HG03060 (cell line): Measurements from ENCODE around the gene ITGA5.

Experiments used
- ATAC-seq: cut with Tn5 transposase; IDR thresholded peaks from one replicate; pipeline ENCODE4 v1.9.1; 2021; ENCODE audit warnings: low read depth, moderate number of reproducible peaks; ENCODE audit not compliant: unreplicated experiment

Gene ITGA5

GRCh38 chr12:54412786-54413185 is 6.3 kb downstream of the ITGA5 start:
- ATAC-seq = no peak

DNA sequence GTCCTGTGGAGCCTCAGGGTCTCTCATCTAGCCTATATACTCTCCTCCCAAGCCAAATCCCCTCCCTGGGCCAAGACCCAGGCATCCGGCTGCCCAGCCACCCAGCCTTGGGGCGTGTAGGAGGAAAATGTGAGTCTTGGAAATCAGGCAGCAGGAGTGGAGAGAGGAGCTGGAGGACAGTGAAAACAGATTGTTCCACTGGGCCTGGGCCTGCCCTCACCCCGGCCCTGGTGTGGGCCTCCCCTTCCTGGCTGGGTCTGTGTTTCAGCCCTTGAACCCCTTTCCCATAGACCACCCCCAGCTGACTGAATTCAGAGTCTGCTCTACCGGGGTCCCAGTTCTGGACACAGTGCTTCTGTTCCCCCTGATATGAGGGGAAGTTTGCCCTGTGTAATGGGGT is 6.7 kb downstream of the ITGA5 start:
- ATAC-seq = no peak

DNA sequence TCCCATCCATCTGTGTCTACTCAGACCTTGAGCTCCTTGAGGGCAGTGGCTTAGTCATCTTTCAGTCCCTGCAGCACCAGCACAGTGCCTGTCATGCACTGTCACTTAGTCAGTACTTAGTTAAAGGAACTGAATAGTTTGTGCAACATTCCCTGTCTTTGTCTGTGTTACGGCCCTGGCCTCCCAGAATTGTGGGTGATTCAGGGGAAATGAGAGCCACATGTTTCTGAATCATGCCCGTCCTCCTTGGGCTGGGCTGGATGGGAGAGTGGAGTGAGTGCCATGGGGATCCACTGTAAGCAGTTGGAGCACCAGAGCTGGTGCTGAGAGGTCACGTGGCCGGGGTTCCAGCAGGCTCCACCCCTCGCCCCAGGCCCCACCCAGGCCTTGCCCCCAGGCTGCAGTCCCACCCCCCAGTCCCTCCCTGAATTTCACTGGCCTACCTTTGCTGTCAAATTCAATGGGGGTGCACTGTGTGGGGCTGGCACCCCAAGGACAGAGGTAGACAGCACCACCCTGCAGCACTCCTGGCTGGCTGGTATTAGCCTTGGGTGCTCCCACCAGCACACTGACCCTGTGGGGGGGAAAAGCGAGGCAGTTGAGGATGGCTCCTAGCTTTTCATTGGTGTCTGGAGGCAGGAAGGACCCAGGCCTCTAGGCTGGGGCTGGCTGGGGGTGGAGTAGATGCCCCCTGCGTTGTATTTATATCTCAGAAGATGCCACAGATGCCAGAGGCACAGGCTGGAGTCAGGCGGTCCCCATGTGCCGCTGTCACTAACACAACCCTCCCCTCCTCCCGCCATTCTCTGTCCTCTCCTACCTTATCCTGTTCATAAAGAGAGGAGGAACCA is 7.5 kb downstream of the ITGA5 start:
- ATAC-seq = no peak

GRCh38 chr12:54409267-54409666 is 9.8 kb downstream of the ITGA5 start:
- ATAC-seq = no peak

DNA sequence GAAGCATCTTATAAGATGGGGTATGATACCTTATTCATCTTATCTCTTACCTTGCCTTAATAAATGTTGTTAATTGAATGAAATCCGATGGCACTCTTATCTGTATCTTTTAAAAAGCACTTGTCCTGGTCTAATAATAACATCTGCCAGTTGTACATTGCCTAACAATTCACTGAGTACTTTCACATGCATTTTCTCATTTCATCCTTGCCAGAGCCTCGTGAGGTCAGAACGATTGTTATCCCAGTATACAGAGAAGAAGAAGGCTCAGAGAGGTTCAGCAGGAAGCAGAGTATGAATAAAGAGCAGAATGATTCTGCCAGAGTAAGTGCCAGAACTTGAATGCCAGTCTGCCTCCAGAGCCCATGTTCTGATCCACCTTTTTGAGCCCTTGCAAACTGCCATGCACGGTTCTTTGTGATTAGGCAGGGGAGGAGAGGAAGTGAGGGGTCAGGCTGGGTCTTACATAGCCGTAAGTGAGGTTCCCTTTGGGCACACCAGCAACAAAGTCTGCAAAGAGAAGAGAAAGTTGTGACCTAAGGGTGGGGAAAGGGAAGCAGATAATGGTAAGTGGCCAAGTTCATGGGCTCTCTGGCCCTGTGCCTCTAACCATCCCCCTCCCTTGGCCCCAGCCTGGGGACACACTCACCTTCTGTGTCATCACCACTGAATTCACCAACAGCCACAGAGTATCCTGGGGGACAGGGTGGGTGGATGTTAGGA is 11.7 kb downstream of the ITGA5 start:
- ATAC-seq = no peak

- no peak for ATAC-seq
These were observed 13.5 kb downstream of the ITGA5 start for GRCh38 chr12:54405573-54405972.

DNA sequence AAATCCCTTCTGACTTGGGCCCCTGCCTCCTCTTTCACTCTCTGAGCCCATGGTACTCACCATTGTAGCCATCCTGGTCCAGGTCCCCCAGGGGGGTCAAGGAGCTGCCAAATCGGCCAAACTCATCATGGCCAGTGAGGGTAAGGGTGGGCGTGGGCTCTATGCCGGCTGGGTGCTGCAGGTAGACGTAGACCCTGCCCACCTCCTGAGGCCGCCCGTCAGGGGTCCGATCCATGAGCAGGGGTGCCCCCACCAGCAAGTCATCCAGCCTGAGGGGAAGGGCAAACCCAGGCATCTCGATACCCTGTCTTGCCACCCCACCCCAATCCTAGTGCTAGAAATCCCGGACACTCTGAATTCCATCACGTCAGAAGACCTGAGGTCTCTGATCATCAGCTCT is 14.0 kb downstream of the ITGA5 start:
- ATAC-seq = no peak

DNA sequence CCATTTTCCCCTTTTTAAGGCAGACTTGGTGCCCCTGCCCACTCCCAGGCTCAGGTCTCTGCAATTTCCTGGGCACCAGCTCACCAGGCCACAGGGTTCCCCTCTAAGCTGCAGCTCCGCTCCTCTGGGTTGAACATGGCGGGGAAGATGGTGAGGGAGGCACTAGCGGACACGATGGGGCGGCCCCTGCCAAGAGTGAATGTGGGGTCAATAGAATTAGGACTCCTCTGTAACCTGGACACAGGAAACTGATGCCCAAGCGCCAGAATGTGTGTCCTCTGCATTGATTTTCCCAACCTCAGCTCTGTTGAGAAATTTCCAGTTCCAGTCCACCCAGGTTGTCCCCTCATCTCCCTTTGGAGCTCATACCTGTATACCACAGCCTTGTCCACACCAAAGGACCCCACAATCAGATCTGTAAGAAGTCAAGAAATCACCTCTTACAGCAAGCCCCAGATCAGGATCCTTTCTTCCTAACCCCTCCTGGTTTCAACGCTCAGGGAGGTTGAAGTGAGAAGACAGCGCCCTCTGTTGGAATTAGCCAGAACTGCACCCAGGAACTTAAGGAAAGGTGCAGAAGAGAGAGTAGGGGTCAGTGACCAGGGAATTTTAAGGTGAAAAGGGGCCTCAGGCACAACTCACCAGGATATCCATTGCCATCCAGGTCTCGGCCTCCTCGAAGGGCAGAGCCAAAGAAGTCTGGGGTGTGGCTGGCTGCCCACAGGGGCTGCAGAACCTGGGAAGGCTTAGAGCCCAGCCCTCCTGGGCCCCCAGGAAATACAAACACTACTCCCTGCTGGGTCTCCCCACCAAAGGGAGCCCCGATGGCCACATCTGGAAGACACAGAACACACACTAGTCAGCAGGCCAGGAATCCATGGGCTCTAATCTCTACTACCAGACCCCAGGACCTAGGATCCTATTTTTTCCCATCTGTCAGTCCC is 14.7 kb downstream of the ITGA5 start:
- ATAC-seq = no peak

- ATAC-seq = no peak
These were observed 17.9 kb downstream of the ITGA5 start for GRCh38 chr12:54401119-54401518.

- no peak for ATAC-seq
These were observed 19.9 kb downstream of the ITGA5 start for GRCh38 chr12:54398995-54399793.

DNA sequence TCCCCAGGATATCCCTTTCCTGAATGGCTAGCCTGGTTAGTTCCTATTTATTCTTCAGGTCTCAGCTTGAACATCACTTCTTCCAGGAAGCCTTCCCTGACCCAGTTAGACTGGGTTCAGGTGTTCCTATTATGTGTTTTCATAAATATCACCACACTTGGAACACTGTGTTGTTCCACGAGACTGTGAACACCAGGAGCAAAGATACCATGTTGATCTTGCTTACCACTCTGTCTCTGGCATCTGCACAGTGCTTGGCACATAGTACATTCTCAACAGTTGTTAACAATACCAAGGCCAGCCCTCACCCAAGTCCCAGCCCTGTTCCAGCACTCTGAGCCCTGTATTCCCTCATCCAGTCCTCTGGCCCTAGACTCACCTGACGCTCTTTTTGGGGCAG is 20.8 kb downstream of the ITGA5 start:
- ATAC-seq = no peak

GRCh38 chr12:54397157-54397556 is 21.9 kb downstream of the ITGA5 start:
- ATAC-seq = no peak

- ATAC-seq = no peak
These were observed 23.5 kb downstream of the ITGA5 start for GRCh38 chr12:54395545-54395944.

DNA sequence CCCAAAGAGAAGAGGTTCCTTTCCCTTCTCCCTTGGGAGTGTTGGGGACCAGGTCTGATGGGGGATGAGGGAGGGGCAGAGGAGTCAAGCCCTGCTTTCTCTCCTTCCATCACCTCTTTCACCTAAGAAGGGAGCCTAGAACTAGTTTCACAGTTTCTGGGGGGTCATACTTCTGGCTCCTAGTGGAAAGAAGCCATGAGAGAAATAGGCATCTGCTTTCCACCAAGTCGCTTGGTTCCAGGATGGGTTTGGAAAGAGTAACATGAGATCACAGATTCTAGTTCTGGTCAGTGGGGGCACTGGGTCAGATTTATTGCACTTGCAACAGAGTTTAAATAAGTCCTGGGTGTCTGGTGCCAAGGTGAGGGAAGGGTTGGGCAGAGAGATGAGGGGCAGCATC is 24.1 kb downstream of the ITGA5 start:
- no peak for ATAC-seq

GRCh38 chr12:54394281-54394719 is 24.8 kb downstream of the ITGA5 start:
- no peak for ATAC-seq

GRCh38 chr12:54393743-54394142 is 25.3 kb downstream of the ITGA5 start:
- no peak for ATAC-seq

DNA sequence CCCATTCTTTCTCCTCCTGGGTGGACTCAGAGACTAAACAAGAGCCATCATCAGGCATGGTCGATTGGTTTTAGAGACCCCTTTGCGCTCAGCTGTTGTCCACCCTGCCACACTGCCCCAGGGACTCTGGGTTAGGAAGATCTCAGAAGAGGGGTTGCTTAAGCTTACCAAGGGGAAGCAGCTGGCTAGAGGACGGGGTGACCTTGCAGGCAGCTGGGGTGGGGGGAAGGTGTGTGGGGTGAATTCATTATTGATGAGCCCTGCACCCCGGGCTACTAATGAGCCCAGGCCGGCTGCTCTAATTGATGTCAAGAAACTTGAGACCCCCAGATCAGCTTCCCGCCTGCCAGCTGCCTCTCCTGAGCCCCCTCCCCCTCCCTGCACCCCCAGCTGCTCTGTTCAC is 25.9 kb downstream of the ITGA5 start:
- ATAC-seq = no peak

GRCh38 chr12:54392485-54393206 is 26.4 kb downstream of the ITGA5 start:
- no peak for ATAC-seq
